Natural killer cell (primary cell): Measurements from ENCODE around the gene NEMF. TPM values are rescaled to one million over a fixed set of nuclear protein-coding genes. Genes with fewer than 3 reads are reported as not detected.
A peak's percentile ranks its signal among the peaks of the same experiment; 100 is the strongest.

Source experiments
- ATAC-seq, 3 donors: fragments of 150-1000 bp in 2 of 3; fragments of 200-7000 bp in 1 of 3; cut with Tn5 transposase; 1 replicate in 1 of 3; 2 replicates in 2 of 3; pipeline ENCODE4 v1.10.0; 2021; ENCODE audit warnings: mild to moderate bottlenecking in 2 of 3, moderate library complexity in 2 of 3
- DNase-seq, 2 donors: peaks; one replicate each; pipeline versions ENCODE4 v3.0.0 to v3.0.0-alpha.2; 2013 to 2021; ENCODE audit warnings: mixed read lengths in 1 of 2
- H3K27ac ChIP-seq: one replicate; pipeline ENCODE4 v1.5.1; 2013; ENCODE audit warnings: mild to moderate bottlenecking, low read length
- H3K27me3 ChIP-seq: one replicate; pipeline ENCODE4 v1.6.1; 2013; ENCODE audit warnings: low read length; ENCODE audit not compliant: control insufficient read depth, insufficient read depth
- H3K36me3 ChIP-seq: one replicate; pipeline ENCODE4 v1.6.1; 2013; ENCODE audit warnings: low read length; ENCODE audit not compliant: control insufficient read depth, insufficient read depth
- H3K4me1 ChIP-seq: one replicate; pipeline ENCODE4 v1.6.1; 2013; ENCODE audit warnings: low read length; ENCODE audit not compliant: control insufficient read depth, insufficient read depth
- H3K4me3 ChIP-seq: one replicate; pipeline ENCODE4 v1.5.1; 2013; ENCODE audit warnings: low read length
- H3K9me3 ChIP-seq: one replicate; pipeline ENCODE4 v1.6.1; 2013; ENCODE audit warnings: low read length; ENCODE audit not compliant: control insufficient read depth, insufficient read depth
- H3K27ac Mint-ChIP-seq, 2 donors: one replicate each; pipeline ENCODE4 v1.8.0; 2022; ENCODE audit warnings: mild to moderate bottlenecking in 2 of 2, mixed read lengths in 2 of 2, moderate library complexity in 1 of 2
- H3K27me3 Mint-ChIP-seq, 2 donors: one replicate each; pipeline ENCODE4 v1.8.0; 2022; ENCODE audit warnings: low read depth in 2 of 2, mixed read lengths in 2 of 2
- H3K36me3 Mint-ChIP-seq: one replicate; pipeline ENCODE4 v1.8.0; 2022; ENCODE audit warnings: mixed read lengths
- H3K4me1 Mint-ChIP-seq, 2 donors: one replicate each; pipeline ENCODE4 v1.8.0; 2022; ENCODE audit warnings: mixed read lengths in 2 of 2
- H3K4me3 Mint-ChIP-seq: one replicate; pipeline ENCODE4 v1.8.0; 2022; ENCODE audit warnings: mild to moderate bottlenecking, moderate library complexity, mixed read lengths
- H3K9me3 Mint-ChIP-seq, 2 donors: one replicate each; pipeline ENCODE4 v1.8.0; 2022; ENCODE audit warnings: mixed read lengths in 2 of 2
- WGBS: methylation state at CpG from one replicate; pipeline ENCODE4 v1.1.7; 2013; ENCODE audit warnings: missing lambda C conversion rate; ENCODE audit not compliant: insufficient coverage; 5-methylcytosine and 5-hydroxymethylcytosine counted together
- intact Hi-C: fragments of 100-400 bp; cut with micrococcal nuclease; formaldehyde crosslinking; loops from one replicate; pipeline ENCODE4 v1.14.2; 2022
- total RNA-seq, 4 donors: library from RNA; stranded (reverse); fragments of 120-200 nt in 1 of 4; gene quantifications; one replicate each; pipeline versions ENCODE4 v1.2.3 to v1.2.4, GENCODE V29; 2013 to 2022
- TF ChIP-seq, protein P1 (sequence below): fragments of 200-600 bp; IDR thresholded peaks from one replicate; pipeline ENCODE4 v1.8.0; 2022; ENCODE audit warnings: antibody characterized with exemption

The NEMF gene
- total RNA-seq, 3 donors from 2014 or later (not counting 1 experiment from before 2014, with no cell fraction given): 120 to 126 (median 122) TPM

DNA sequence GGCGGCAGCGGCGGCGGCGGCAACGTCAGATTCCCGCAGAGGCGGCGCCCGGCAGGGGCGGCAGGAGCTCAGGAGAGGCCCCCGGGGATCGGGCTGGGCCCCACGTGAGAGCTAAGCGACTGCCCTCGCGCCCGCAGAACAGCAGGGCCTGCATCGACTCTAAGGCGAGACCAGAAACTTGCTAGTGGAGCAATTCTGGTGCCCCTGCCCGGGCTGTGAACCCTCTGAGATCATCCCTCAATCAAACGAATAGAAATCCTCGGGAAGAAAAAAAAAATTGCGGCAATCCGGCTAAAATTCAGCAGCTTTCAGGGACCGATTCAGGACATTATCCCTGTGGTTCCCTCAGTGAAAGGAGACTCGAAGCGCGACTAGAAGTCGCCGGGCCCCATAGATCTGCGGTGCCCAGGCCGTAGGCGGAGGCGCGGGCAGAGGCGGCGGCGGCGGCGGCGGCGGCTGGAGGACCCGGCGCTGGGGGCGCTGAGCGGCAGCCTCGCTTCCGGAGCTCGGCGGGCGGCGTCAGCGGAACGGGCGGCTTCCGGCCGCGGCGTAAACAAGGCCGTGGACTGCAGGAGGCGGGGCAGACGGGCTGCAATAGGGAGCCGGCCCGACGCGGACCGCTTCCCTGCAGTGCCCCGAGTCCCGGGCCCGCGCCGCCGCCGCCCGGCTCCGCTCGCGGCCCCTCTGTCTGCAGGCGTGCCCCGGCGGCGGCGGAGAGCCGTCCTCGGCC, 84.9 kb downstream of the NEMF start, which contains the start of gene KLHDC2:
Gene KLHDC2 (plus strand): TSS at position 583 of the 730 bp plus-strand sequence. CDS start 316 bp downstream, outside the sequence.
- Histone ChIP-seq H3K27ac (peak within 1 kb of the TSS; percentile 96), H3K4me3 (peak within 1 kb of the TSS; percentile 69), H3K4me1 (peaks cover 22% of the 10 kb centered on the region), H3K36me3 (no peaks in the 10 kb centered on the region), H3K27me3 (no peaks in the 10 kb centered on the region), H3K9me3 (no peaks in the 10 kb centered on the region)
- intact Hi-C loops: loop anchor here (1.0 to 2.0 kb wide), 2 partner anchors 75 to 133 kb away; partner anchors contain the start of gene KLHDC1
- TF ChIP-seq, protein P1, sequence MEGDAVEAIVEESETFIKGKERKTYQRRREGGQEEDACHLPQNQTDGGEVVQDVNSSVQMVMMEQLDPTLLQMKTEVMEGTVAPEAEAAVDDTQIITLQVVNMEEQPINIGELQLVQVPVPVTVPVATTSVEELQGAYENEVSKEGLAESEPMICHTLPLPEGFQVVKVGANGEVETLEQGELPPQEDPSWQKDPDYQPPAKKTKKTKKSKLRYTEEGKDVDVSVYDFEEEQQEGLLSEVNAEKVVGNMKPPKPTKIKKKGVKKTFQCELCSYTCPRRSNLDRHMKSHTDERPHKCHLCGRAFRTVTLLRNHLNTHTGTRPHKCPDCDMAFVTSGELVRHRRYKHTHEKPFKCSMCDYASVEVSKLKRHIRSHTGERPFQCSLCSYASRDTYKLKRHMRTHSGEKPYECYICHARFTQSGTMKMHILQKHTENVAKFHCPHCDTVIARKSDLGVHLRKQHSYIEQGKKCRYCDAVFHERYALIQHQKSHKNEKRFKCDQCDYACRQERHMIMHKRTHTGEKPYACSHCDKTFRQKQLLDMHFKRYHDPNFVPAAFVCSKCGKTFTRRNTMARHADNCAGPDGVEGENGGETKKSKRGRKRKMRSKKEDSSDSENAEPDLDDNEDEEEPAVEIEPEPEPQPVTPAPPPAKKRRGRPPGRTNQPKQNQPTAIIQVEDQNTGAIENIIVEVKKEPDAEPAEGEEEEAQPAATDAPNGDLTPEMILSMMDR: peak; percentile 29
- Mint-ChIP-seq H3K4me3 (peak within 1 kb of the TSS; percentile 96), H3K36me3 (no peaks in the 10 kb centered on the region), H3K9me3 (no peaks in the 10 kb centered on the region), H3K27ac (peak within 1 kb of the TSS; percentile 97), H3K27me3 (no peaks in the 10 kb centered on the region), H3K4me1 (peaks cover 24 to 30% of the 10 kb centered on the region in 2 donors)
- peak; percentile 86 to 93 for DNase-seq
- WGBS: under 1% methylated on average over 86 of the region's 86 CpGs
- ATAC-seq: peak; percentile 76 to 94 (median 88)

DNA sequence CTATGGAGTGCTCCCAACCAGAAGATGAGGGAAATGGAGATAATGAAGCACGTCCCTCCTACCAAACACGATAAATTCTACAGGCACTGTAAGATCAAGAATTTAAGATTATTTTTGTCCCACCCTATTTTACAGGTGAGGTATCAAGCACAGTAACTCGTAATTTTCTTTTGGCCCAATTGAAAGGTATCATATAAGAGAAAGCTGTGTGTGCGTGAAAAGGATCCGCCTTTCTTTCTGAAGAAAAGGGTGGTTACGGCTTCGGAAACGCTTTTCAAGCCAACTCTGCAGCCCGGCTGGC, 85.4 kb downstream of the NEMF start:
- WGBS: 0% methylated on average over 8 of the region's 9 CpGs
- no peak for ATAC-seq
- no peaks in the 10 kb centered on the region for H3K27me3 ChIP-seq
- H3K36me3 ChIP-seq: no peaks in the 10 kb centered on the region
- peak overlapping the region; percentile 69 for H3K4me3 ChIP-seq
- H3K27ac ChIP-seq: peak overlapping the region; percentile 96
- peak overlapping the region; percentile 97 for H3K27ac Mint-ChIP-seq
- H3K9me3 ChIP-seq: no peaks in the 10 kb centered on the region
- DNase-seq: peak in 1 of 2 donors; percentile 86
- H3K27me3 Mint-ChIP-seq: no peaks in the 10 kb centered on the region
- peaks cover 22% of the 10 kb centered on the region for H3K4me1 ChIP-seq
- peaks cover 24 to 30% of the 10 kb centered on the region in 2 donors for H3K4me1 Mint-ChIP-seq
- no peaks in the 10 kb centered on the region for H3K9me3 Mint-ChIP-seq
- H3K36me3 Mint-ChIP-seq: no peaks in the 10 kb centered on the region
- peak overlapping the region; percentile 96 for H3K4me3 Mint-ChIP-seq
- intact Hi-C loops: no loop called here
- TF ChIP-seq, protein P1: no peak

DNA sequence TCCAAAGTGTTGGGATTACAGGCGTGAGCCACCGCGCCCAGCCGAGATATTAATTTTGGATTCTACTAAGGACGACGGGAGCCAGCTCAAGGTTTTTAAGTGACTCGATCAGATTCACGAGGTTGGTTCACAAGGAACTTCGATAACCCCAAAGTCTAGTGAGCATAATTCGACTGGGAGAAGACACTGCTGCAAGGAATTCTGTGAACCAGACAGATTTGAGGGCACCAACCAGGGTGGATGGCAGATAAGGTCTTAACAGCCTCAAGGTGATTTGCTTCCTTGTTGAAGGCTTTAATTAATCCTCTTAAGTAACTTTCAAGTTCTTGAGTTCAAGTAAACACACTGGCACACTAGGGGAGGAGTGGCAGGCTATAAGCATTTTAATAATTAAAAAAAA, 85.7 kb downstream of the NEMF start:
- TF ChIP-seq, protein P1: no peak

More for the DNA sequence above, 85.7 kb downstream of the NEMF start:
- no peak for ATAC-seq
- Mint-ChIP-seq H3K27ac (peak overlapping the region; percentile 97), H3K9me3 (no peaks in the 10 kb centered on the region), H3K4me3 (peak overlapping the region; percentile 96), H3K36me3 (no peaks in the 10 kb centered on the region), H3K4me1 (peaks cover 24 to 30% of the 10 kb centered on the region in 2 donors), H3K27me3 (no peaks in the 10 kb centered on the region)
- no peak for DNase-seq
- WGBS: 94% methylated on average over 10 of the region's 10 CpGs
- Histone ChIP-seq H3K4me3 (peak overlapping the region; percentile 69), H3K9me3 (no peaks in the 10 kb centered on the region), H3K27ac (peak overlapping the region; percentile 96), H3K4me1 (peaks cover 22% of the 10 kb centered on the region), H3K27me3 (no peaks in the 10 kb centered on the region), H3K36me3 (no peaks in the 10 kb centered on the region)
- intact Hi-C loops: no loop called here
